ENCODE data around the gene EVI2B.
"Not testable (repeated sequence)": the region's sequence is repeated elsewhere in the genome, so short reads cannot be mapped to it uniquely, and the experiment has no call there.

DNA sequence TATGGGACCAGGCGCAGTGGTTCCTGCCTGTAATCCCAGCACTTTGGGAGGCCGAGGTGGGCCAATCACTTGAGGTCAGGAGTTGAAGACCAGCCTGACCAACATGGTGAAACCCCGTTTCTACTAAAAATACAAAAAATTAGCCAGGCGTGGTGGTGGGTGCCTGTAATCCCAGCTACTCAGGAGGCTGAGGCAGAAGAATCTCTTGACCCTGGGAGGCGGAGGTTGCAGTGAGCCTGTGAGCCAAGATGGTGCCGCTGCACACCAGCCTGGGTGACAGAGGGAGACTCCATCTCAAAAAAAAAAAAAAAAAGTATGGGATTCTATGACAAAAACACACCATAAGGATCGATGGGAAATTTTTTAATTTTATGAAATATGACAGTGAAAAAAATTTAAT, 1.6 kb downstream of the EVI2B start:
- TF ChIP-seq POLR2A, POLR2AphosphoS5, TAF1, POU2F2 (IDR thresholded peaks at IDR 0.05; ENCODE audit: low read depth, low read length): not testable (repeated sequence)

All from GM12891 (cell line).